NK-92 treated with Interleukin-12 subunit alpha and Interleukin-12 subunit beta, amount 100 ng/mL, for 24 hours (cell line): ENCODE results near the gene MRTO4.
"Not testable (repeated sequence)": the region's sequence is repeated elsewhere in the genome, so short reads cannot be mapped to it uniquely, and the experiment has no call there.

Experiments used
- DNase-seq: peaks from one replicate; lab custom pipeline; 2025; lab: John Stamatoyannopoulos, UW

The MRTO4 gene

GRCh38 chr1:19222979-19223824, 28.4 kb upstream of the MRTO4 start:
- no peak for DNase-seq

- no peak for DNase-seq
These were observed 22.4 kb upstream of the MRTO4 start for GRCh38 chr1:19229229-19229628.

GRCh38 chr1:19229828-19230325, 21.7 kb upstream of the MRTO4 start:
- no peak for DNase-seq

- DNase-seq, result not testable (repeated sequence)
These were observed 19.7 kb upstream of the MRTO4 start for GRCh38 chr1:19231736-19232523.

GRCh38 chr1:19232524-19232846, 19.1 kb upstream of the MRTO4 start:
- DNase-seq, result no peak

GRCh38 chr1:19234224-19234623, 17.4 kb upstream of the MRTO4 start:
- no peak for DNase-seq

- DNase-seq, result no peak
These were observed 11.7 kb upstream of the MRTO4 start for GRCh38 chr1:19239876-19240275.

GRCh38 chr1:19240673-19241538, 10.7 kb upstream of the MRTO4 start:
- DNase-seq, result no peak

GRCh38 chr1:19250629-19251304, 838 bp upstream of the MRTO4 start:
- DNase-seq, result no peak

GRCh38 chr1:19254416-19254815, 2.8 kb downstream of the MRTO4 start:
- DNase-seq, result no peak

- DNase-seq, result no peak
These were observed 3.7 kb downstream of the MRTO4 start for GRCh38 chr1:19255288-19255687.

- DNase-seq, result not testable (repeated sequence)
These were observed 4.7 kb downstream of the MRTO4 start for GRCh38 chr1:19256301-19256700.

GRCh38 chr1:19257178-19257914, 5.7 kb downstream of the MRTO4 start:
- no peak for DNase-seq

GRCh38 chr1:19258353-19258752, 6.7 kb downstream of the MRTO4 start:
- no peak for DNase-seq

- no peak for DNase-seq
These were observed 8.9 kb downstream of the MRTO4 start for GRCh38 chr1:19260211-19261138.

GRCh38 chr1:19262047-19262446, 10.4 kb downstream of the MRTO4 start:
- DNase-seq, result no peak

GRCh38 chr1:19262744-19263143, 11.1 kb downstream of the MRTO4 start:
- DNase-seq, result no peak

GRCh38 chr1:19268445-19268844, 16.8 kb downstream of the MRTO4 start:
- no peak for DNase-seq

GRCh38 chr1:19269427-19270342, 18.1 kb downstream of the MRTO4 start:
- DNase-seq, result not testable (repeated sequence)
